MM.1S (cell line): ENCODE data around the gene CHAF1B.
"Not testable (repeated sequence)": the region's sequence is repeated elsewhere in the genome, so short reads cannot be mapped to it uniquely, and the experiment has no call there.

Experiments
- DNase-seq: peaks from one replicate; pipeline ENCODE4 v3.0.0-alpha.2; 2015
- H2AFZ ChIP-seq: fragments of 300-600 bp; sonication (generic); 2 replicates; pipeline ENCODE4 v1.6.0; 2016; ENCODE audit warnings: antibody characterized with exemption, low read length
- H3F3A ChIP-seq: fragments of 300-600 bp; sonication (generic); 2 replicates; pipeline ENCODE4 v1.6.1; 2016; ENCODE audit warnings: mild to moderate bottlenecking, antibody characterized with exemption, low read length, moderate library complexity, mixed read lengths; ENCODE audit not compliant: insufficient read depth
- H3K27ac ChIP-seq: fragments of 300-600 bp; sonication (generic); 2 replicates; pipeline ENCODE4 v1.5.1; 2016; ENCODE audit warnings: mild to moderate bottlenecking, low read length
- H3K27me3 ChIP-seq: fragments of 300-600 bp; sonication (generic); replicated peaks from 2 replicates; pipeline ENCODE4 v1.6.0; 2016; ENCODE audit warnings: low read length; ENCODE audit not compliant: insufficient read depth
- H3K36me3 ChIP-seq: fragments of 300-600 bp; sonication (generic); replicated peaks from 2 replicates; pipeline ENCODE4 v1.6.1; 2016; ENCODE audit warnings: mild to moderate bottlenecking, low read length, mixed read lengths; ENCODE audit not compliant: insufficient read depth
- H3K4me1 ChIP-seq: fragments of 300-600 bp; sonication (generic); 2 replicates; pipeline ENCODE4 v1.6.1; 2016; ENCODE audit warnings: low read length, mixed read lengths
- H3K4me2 ChIP-seq: fragments of 300-600 bp; sonication (generic); 2 replicates; pipeline ENCODE4 v1.6.0; 2016; ENCODE audit warnings: low read depth, low read length
- H3K4me3 ChIP-seq: fragments of 300-600 bp; sonication (generic); 2 replicates; pipeline ENCODE4 v1.5.1; 2016; ENCODE audit warnings: low read length, mixed read lengths
- H3K79me2 ChIP-seq: fragments of 300-600 bp; sonication (generic); 2 replicates; pipeline ENCODE4 v1.6.1; 2016; ENCODE audit warnings: mixed run types, low read length, mixed read lengths
- H3K9ac ChIP-seq: fragments of 300-600 bp; sonication (generic); 2 replicates; pipeline ENCODE4 v1.6.1; 2016; ENCODE audit warnings: low read length, mixed read lengths
- H3K9me2 ChIP-seq: fragments of 300-600 bp; sonication (generic); replicated peaks from 2 replicates; pipeline ENCODE4 v1.6.1; 2016; ENCODE audit warnings: mild to moderate bottlenecking, low read length, mixed read lengths; ENCODE audit not compliant: insufficient read depth
- H3K9me3 ChIP-seq: fragments of 300-600 bp; sonication (generic); replicated peaks from 2 replicates; pipeline ENCODE4 v1.6.1; 2016; ENCODE audit warnings: mild to moderate bottlenecking, low read length, mixed read lengths; ENCODE audit not compliant: insufficient read depth
- H4K20me1 ChIP-seq: fragments of 300-600 bp; sonication (generic); 2 replicates; pipeline ENCODE4 v1.6.1; 2016; ENCODE audit warnings: mild to moderate bottlenecking, low read length, moderate library complexity, mixed read lengths; ENCODE audit not compliant: insufficient read depth
- EZH2 ChIP-seq: fragments of 300-600 bp; sonication (generic); optimal IDR thresholded peaks from 2 replicates; pipeline ENCODE3; 2017; ENCODE audit warnings: low read depth, mild to moderate bottlenecking, antibody characterized with exemption, low read length, mixed read lengths
- EZH2phosphoT487 ChIP-seq: fragments of 300-600 bp; sonication (generic); IDR thresholded peaks from 2 replicates; pipeline ENCODE4 v1.6.1; 2018; ENCODE audit warnings: antibody characterized with exemption, low read length
- TF ChIP-seq, protein P1 (sequence below): fragments of 300-600 bp; sonication (generic); IDR thresholded peaks from 2 replicates; pipeline ENCODE4 v1.5.1; 2016; ENCODE audit warnings: antibody characterized with exemption, low read length, mixed read lengths

CHAF1B gene

GRCh38 chr21:36388835-36389234 lies 3.6 kb downstream of the CHAF1B start:
- Histone ChIP-seq H2AFZ (no peak overlapping the region), H3K27ac (no peak overlapping the region), H3K4me3 (no peak overlapping the region), H3K27me3 (no peaks in the 10 kb centered on the region), H3K36me3 (0 out of 2 replicates have a peak, but pooled peaks cover 2% of the 10 kb centered on the region), H3K79me2 (peaks cover 19% of the 10 kb centered on the region), H3F3A (no peaks in the 10 kb centered on the region), H4K20me1 (no peaks in the 10 kb centered on the region), H3K4me1 (peaks cover 5% of the 10 kb centered on the region; the same call in 1 of the 2 replicates), H3K4me2 (no peak overlapping the region), H3K9me3 (no peaks in the 10 kb centered on the region), H3K9me2 (no peaks in the 10 kb centered on the region), H3K9ac (no peak overlapping the region)
- TF ChIP-seq EZH2phosphoT487 (no peak), EZH2 (no peak)
- TF ChIP-seq, protein P1, sequence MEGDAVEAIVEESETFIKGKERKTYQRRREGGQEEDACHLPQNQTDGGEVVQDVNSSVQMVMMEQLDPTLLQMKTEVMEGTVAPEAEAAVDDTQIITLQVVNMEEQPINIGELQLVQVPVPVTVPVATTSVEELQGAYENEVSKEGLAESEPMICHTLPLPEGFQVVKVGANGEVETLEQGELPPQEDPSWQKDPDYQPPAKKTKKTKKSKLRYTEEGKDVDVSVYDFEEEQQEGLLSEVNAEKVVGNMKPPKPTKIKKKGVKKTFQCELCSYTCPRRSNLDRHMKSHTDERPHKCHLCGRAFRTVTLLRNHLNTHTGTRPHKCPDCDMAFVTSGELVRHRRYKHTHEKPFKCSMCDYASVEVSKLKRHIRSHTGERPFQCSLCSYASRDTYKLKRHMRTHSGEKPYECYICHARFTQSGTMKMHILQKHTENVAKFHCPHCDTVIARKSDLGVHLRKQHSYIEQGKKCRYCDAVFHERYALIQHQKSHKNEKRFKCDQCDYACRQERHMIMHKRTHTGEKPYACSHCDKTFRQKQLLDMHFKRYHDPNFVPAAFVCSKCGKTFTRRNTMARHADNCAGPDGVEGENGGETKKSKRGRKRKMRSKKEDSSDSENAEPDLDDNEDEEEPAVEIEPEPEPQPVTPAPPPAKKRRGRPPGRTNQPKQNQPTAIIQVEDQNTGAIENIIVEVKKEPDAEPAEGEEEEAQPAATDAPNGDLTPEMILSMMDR = no peak; the same call in 1 of the 2 replicates
- no peak for DNase-seq

GRCh38 chr21:36391649-36392048 lies 6.5 kb downstream of the CHAF1B start:
- H2AFZ ChIP-seq, H3K36me3 ChIP-seq, H3K4me2 ChIP-seq, H3K4me3 ChIP-seq, H4K20me1 ChIP-seq, H3K9ac ChIP-seq, H3K27me3 ChIP-seq, H3K9me2 ChIP-seq, H3K4me1 ChIP-seq, H3K9me3 ChIP-seq, H3K79me2 ChIP-seq, H3K27ac ChIP-seq, H3F3A ChIP-seq, DNase-seq: not testable (repeated sequence)

GRCh38 chr21:36395353-36396111 lies 10.3 kb downstream of the CHAF1B start:
- H3K79me2 ChIP-seq = no peaks in the 10 kb centered on the region
- no peak overlapping the region for H3K9ac ChIP-seq
- H3K9me3 ChIP-seq = no peaks in the 10 kb centered on the region
- no peak for DNase-seq
- H3K4me1 ChIP-seq = no peaks in the 10 kb centered on the region
- no peak overlapping the region for H3K27ac ChIP-seq
- H2AFZ ChIP-seq = no peak overlapping the region
- H3K4me2 ChIP-seq = no peak overlapping the region
- H3K4me3 ChIP-seq = no peak overlapping the region
- TF ChIP-seq, protein P1 = no peak
- TF ChIP-seq EZH2phosphoT487 = no peak
- TF ChIP-seq EZH2 = no peak
- no peaks in the 10 kb centered on the region for H3F3A ChIP-seq
- H3K9me2 ChIP-seq = no peaks in the 10 kb centered on the region
- H3K36me3 ChIP-seq = peaks cover 6% of the 10 kb centered on the region; the same call in 1 of the 2 replicates
- no peaks in the 10 kb centered on the region for H4K20me1 ChIP-seq
- H3K27me3 ChIP-seq = no peaks in the 10 kb centered on the region

DNA sequence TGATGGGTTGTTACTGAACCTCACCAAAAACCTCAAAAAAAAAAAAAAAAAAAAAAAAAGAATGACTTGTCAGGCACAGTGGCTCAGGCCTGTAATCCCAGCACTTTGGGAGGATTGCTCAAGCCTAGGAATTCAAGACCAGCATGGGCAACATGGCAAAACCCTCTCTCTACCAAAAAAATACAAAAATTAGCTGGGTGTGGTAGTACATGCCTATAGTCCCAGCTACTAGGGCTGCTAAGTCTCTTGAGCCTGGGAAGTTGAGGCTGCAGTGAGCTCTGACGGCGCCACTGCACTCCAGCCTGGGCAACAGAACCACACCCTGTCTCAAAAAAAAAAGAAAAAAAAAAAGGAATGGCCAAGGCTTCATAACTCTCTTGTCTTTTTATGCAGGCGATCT lies 11.1 kb downstream of the CHAF1B start:
- Histone ChIP-seq H3K9ac (no peak overlapping the region), H3K9me2 (no peaks in the 10 kb centered on the region), H3K9me3 (no peaks in the 10 kb centered on the region), H2AFZ (no peak overlapping the region), H3K36me3 (peaks cover 6% of the 10 kb centered on the region; the same call in 1 of the 2 replicates), H3K79me2 (no peaks in the 10 kb centered on the region), H3F3A (no peaks in the 10 kb centered on the region), H3K27me3 (no peaks in the 10 kb centered on the region), H4K20me1 (no peaks in the 10 kb centered on the region), H3K4me3 (no peak overlapping the region), H3K4me2 (no peak overlapping the region), H3K27ac (no peak overlapping the region), H3K4me1 (no peaks in the 10 kb centered on the region)
- TF ChIP-seq, protein P1 = no peak
- TF ChIP-seq EZH2 (no peak), EZH2phosphoT487 (no peak)
- no peak for DNase-seq
